A549 (cell line): Measurements from ENCODE around the gene SMO.

ENCODE experiments used
- BHLHE40 ChIP-seq: IDR thresholded peaks from 2 replicates; pipeline ENCODE4 v1.6.1; 2012; ENCODE audit warnings: low read depth, low read length, inconsistent platforms
- CTCF ChIP-seq: fragments of >200 bp; sonication (Bioruptor Twin); formaldehyde crosslinking; IDR thresholded peaks from 3 replicates; pipeline ENCODE4 v1.5.1; 2016
- E2F6 ChIP-seq: IDR thresholded peaks from 2 replicates; pipeline ENCODE4 v1.6.1; 2012; ENCODE audit warnings: low read depth, borderline replicate concordance
- EHMT2 ChIP-seq: fragments of 200-600 bp; sonication (generic); IDR thresholded peaks from 2 replicates; pipeline ENCODE4 v1.6.1; 2016; ENCODE audit warnings: antibody characterized with exemption, low read depth, mild to moderate bottlenecking, moderate library complexity
- EP300 ChIP-seq, 2 experiments: fragments of >200 bp; sonication (Bioruptor Twin); formaldehyde crosslinking; IDR thresholded peaks; 2 replicates in 1 of 2; 3 replicates in 1 of 2; pipeline ENCODE4 v1.6.1; 2016 to 2017
- KDM5A ChIP-seq: fragments of 200-600 bp; sonication (generic); IDR thresholded peaks from 2 replicates; pipeline ENCODE4 v1.6.1; 2016; ENCODE audit warnings: antibody characterized with exemption, mild to moderate bottlenecking
- MAX ChIP-seq: IDR thresholded peaks from 2 replicates; pipeline ENCODE4 v1.6.1; 2012
- POLR2A ChIP-seq: IDR thresholded peaks from 2 replicates; pipeline ENCODE4 v1.6.1; 2012; ENCODE audit warnings: mild to moderate bottlenecking, low read length
- RAD21 ChIP-seq, 2 experiments: fragments of >200 bp in 1 of 2; sonication (Bioruptor Twin) in 1 of 2; formaldehyde crosslinking in 1 of 2; IDR thresholded peaks in 1 of 2; conservative IDR thresholded peaks in 1 of 2; 2 replicates in 1 of 2; 3 replicates in 1 of 2; pipeline ENCODE4 v1.6.1; 2012 to 2018; ENCODE audit warnings: inconsistent platforms in 1 of 2
- ZNF302 ChIP-seq: fragments of 250-450 bp; sonication (Bioruptor Pico); IDR thresholded peaks from 2 replicates; pipeline ENCODE4 v1.9.0; 2021; ENCODE audit warnings: inconsistent platforms, mild to moderate bottlenecking, moderate library complexity

- no peak for TF ChIP-seq RAD21 (conservative IDR thresholded peaks at IDR 0.05 in 1 of 2, IDR thresholded peaks at IDR 0.05 in 1 of 2)
- TF ChIP-seq EP300 (IDR thresholded peaks at IDR 0.05), result no peak
- no peak for TF ChIP-seq E2F6
- no peak for TF ChIP-seq CTCF
- no peak for TF ChIP-seq POLR2A
- TF ChIP-seq ZNF302, result no peak
- no peak for TF ChIP-seq KDM5A
- TF ChIP-seq BHLHE40, result no peak
- TF ChIP-seq EHMT2, result no peak
- no peak for TF ChIP-seq MAX
Observed at GRCh38 chr7:129225931-129226572, 37.6 kb downstream of the SMO start.
